CD4-positive, alpha-beta T cell treated with Interleukin-6 for 4 hours (primary cell): ENCODE data around the gene NFATC2.

Source experiments
- DNase-seq: peaks from one replicate; pipeline ENCODE4 v3.0.0-alpha.2; 2020; ENCODE audit warnings: mixed read lengths

The NFATC2 gene

DNA sequence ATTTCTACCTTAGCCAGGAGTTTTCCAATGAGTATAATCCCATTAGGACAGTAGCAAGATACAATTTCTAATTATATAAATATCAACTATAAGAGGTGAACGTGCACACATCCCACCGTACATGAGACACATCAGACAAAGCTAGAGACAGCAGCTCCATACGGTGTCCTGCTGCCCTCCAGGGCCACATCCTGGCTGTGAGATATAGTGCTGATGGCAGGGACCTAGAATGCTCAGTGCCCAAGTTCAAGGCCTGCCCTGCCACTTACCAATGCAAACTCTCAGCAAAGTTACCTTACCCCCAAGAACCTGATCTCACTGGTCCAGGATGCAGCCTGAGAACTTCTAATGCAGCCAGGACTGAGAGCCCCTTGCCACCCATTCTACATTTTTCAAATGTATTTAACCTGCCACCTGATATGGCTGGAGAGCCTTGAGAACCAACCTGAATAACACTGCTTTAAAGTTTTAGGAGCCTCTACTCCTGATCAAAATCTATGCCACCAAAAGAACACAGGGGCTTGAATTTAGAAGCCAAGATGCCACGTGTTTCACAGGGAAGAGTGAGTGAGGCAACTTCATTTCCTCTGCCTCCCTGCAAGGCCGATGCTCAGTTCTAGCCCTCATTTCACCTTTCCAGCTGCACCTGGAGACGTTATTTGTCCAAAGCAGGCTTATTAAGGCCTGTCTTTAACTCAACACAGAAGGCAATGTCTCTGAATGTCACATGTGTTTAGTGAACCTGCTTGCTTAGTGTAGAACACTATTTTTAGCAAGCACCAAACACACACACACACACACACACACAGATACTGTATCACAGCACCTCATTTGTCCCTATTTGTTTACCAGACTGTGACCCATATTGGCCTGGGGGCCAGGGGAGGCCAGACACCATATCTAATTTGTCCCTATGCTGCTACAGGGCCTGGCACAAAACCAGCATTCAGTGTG is 6.1 kb downstream of the NFATC2 start:
- no peak for DNase-seq

GRCh38 chr20:51535674-51536073 is 6.8 kb downstream of the NFATC2 start:
- no peak for DNase-seq

- DNase-seq, result no peak
These were observed 7.5 kb downstream of the NFATC2 start for GRCh38 chr20:51535075-51535386.

DNA sequence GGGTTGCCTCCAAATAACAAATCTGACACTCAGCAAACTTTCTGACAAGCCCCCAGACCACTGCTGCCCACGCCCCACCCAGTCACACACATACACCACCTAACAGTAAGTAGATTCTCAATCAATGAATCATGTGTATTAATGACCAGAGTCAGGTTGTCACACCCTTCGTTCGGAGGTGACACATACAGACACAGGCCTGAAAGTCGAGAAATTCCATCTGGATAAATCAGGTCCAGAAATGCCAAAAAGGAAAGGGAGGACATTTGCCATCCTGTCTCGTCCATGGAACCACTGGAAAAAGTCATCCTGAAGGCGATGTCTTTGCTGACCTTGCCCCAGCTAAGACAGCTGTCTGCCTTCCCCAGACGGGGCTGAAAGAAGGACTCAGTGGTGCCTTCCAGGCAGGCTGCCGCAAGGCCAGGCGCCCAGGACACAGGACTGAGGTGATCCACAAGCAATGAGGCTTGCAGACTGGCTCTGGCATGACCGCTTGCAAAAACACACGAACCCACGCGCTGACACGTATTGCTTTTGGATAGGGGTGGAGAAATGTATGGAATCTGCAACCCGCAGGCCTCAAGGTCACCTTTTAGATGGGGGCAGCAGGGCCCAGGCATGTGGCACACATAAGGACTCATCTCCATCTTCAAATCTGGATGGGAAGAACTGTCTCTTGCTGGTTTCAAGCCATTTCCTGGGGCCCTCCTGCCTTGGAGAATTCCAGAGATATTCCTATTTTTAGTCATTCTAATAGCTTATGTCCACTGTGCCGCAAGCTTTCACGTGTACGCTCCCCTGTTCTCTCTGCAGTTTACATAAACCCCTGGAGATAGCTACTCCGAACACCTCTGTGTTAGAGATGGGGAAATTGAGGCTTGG is 9.0 kb downstream of the NFATC2 start:
- no peak for DNase-seq

DNA sequence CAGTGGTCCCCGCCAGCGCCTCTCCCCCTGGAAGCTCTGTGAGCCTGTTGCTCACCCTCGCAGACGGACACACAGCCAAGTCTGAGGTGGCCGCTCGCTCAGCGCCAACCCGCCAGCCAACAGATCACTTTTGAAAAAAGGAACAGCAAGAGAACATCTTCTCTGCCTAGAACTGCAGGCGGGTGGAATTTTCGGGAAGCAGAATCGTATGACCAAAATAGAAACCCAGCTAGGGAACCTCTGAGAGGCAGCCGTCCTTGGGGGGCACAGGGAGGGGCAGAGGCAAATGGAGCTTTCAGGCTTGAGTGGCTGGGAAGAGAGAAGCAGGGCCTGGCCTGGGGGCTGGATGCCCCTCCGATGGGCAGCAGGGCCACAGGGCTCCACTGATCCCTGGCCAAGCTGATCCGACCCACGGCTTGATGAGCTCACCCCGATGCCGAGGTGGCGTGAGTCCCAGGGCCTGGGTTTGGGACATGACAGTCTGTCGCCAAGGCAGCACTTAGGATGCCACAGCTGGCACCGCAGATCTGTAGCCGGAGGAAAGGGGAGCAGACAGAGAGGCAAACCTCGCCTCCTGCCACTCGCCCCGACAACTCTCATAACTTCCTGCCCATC is 9.8 kb downstream of the NFATC2 start:
- no peak for DNase-seq

DNA sequence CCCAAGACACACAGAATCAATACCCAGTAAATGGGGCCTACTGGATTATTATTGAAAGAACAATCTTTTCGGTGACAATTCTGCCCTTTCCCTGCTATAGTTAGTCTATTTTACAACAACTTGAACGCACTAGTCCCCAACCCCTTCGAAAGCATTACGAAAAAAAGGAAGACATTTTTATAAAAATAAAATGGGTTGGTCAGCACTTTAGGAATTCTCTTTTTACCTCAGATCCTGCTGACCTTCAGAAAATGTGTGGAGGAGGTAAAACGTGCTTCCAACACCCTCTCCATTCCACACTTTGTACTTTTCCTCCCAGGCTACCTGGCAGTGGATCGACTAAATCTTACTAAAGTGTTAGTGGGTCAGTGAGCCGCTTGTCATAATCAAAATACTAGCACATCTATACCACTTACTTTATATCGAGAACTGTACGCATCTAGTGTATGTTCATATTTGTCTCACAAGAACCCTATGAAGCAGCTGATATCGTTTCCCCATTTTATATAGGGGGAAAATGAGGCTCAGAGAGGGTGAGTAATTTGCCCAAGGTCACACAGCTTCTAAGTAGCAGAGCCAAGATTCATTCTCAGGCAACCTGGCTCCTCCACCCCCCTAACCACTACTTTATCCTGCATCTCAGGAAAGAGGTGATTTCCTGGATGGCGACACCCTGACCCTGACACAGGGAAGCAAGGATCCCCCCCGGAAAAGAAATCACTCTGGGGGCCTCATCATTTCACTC is 10.6 kb downstream of the NFATC2 start:
- no peak for DNase-seq

DNA sequence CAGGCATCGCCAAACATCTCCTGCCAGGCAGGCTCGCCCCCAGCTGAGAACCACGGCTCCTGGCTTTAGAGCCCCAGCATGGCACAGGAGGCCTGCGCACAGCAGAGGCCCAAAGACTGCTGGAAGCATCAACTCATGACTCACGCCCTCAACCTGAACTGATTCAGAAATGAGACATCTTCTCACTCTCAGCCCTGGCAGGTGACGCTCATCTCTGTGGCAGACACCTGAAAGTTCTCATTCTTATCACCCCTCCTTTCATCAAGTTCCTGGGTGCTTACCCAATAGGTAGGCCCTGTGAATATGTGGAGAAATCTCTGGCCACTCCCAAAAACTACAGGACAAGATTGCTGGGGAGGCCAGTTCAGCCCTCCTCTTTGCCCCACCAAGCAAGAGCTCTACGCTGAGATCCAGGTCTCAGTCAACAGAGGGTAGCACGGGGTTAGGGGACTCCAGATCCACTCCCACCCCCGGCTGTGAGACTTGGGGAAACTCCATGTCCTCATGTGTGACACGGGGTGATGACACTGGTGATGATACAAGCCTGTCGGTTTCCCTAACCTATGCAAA is 11.3 kb downstream of the NFATC2 start:
- DNase-seq, result peak; percentile 77

GRCh38 chr20:51529758-51530157 is 12.8 kb downstream of the NFATC2 start:
- peak; percentile 70 for DNase-seq

DNA sequence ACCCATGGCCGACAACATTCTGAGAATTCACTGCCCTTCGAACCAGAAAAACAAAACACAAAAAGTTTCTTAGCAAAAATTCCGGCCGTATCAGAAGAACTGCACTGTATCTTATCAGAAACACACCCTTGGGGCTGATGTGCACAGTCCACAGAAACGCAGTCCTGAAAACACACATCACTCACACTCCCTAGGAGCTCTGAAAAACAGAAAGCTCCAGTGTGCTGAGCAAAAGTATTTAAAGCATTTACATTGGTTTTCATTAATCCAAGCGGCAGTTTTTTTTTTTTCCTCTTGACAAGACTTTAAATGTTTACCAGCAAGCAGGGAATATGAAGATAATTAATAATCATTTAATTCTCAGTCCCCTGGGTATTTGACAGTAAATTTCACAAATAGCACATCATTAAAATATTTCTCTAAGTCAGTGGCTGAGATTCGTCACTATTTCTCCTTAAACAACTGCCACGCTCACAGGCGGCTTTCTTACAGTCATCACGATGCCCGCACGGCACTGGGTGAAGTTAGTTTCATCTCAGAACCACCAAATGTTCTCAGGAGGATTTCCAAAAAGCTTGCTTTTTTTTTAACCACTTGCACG is 13.3 kb downstream of the NFATC2 start:
- peak; percentile 50 for DNase-seq

DNA sequence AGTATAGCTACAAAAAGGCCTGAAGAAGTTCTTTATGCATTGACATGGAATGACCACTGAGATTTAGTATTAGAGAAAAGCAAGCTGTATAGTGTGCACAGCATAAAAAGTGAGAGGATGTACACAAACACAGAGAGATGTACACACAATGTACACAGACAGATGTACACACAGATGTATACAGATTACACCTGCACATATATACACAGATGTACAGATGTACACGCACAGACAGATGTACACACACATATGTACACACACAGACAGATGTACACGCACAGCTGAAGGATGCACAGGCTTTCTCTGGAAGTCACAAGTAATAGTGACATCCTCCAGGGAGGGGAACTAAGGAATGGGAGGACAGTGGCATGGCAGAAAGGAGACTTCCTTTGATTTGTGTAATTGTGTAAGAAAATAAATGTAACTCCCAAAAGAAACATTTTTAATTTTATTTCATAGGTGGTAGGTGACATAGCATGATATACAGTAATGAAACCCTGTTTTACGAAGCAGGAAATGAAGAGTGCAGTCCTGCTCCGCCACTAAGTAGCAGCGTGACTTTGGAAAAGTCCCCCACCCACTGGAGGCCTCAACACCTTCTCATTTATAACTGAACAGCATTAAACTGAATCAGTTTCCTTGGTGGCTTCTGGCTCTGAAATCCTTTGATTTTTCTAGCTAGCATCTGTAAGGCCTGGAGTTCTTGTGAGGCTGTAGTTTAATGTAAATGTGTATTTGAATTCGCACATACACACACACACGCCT is 14.1 kb downstream of the NFATC2 start:
- peak; percentile 49 for DNase-seq

DNA sequence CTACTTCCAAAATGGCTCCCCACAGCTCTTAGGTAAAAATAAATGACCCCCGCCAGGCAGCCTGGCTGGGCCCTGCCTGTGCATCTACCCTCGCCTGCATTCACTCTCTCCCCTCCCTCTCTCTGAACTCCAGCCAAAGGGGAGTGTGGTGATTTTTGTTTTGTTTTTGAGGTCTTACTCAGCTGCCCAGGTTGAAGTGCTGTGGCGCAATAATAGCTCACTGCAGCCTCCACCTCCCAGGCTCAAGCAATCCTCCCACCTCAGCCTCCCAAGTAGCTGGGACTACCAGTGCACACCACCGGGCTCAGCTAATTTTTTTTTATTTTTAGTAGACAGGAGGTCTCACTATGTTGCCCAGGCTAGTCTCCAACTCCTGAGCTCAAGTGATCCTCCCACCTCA is 15.8 kb downstream of the NFATC2 start:
- no peak for DNase-seq

GRCh38 chr20:51526106-51526470 is 16.4 kb downstream of the NFATC2 start:
- no peak for DNase-seq

- DNase-seq, result peak; percentile 66
These were observed 17.0 kb downstream of the NFATC2 start for GRCh38 chr20:51525241-51526105.

DNA sequence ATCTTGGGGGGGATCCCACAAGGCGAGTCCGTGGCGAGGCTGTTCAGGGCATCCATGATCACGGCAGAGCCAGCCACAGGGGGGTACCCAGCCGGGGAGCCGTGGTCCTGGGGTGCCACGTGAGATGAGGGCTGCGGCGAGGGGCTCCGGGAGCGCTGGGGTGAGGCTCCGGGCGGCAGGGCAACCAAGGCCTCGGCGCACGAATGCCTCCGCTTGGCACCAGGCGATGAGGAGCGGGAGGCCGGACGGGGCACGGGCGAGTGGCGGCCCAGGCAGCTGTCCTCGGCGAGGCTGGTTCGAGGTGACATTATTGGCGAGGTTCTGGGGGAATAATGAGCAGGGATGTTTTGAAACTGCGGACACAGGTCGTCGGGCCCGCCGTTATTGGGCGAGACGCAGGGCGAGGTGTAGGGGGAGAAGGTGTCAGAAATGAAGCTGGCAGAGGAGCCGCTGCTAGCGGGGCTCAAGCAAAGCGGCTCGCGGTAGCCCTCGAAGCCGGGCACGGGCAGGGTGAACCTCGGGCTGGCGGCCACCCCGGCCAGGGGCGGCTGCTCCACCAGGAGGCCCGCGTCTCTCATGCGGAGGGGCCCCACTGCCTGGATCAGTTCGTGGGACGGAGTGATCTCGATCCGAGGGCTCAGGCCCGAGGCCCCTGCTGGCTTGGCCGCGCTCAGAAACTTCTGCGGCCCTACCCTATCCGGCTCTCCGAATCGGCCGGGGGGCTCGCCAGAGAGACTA is 19.1 kb downstream of the NFATC2 start:
- no peak for DNase-seq

- no peak for DNase-seq
These were observed 20.3 kb downstream of the NFATC2 start for GRCh38 chr20:51522207-51522606.

DNA sequence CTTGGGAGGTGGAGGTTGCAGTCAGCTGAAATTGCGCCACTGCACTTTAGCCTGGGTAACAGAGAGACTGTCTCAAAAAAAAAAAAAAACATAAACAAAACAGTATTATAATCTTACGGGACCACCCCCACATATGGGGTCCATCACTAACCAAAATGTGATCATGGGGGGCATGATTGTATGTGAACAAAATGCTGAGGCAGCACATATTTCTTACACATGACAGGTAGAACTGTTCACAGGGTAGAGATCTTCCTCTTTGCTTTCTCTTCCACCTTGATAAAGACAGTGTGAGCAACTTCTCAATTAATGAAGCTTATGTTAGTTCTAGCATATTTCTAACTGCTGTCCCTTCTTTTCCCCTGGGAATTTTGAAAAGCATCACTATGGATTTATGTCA is 24.7 kb downstream of the NFATC2 start:
- no peak for DNase-seq

GRCh38 chr20:51516855-51517254 is 25.7 kb downstream of the NFATC2 start:
- no peak for DNase-seq

- no peak for DNase-seq
These were observed 27.7 kb downstream of the NFATC2 start for GRCh38 chr20:51514836-51515235.

- no peak for DNase-seq
These were observed 28.3 kb downstream of the NFATC2 start for GRCh38 chr20:51514249-51514648.
